Measurements from ENCODE around the gene MAP1B. TPM values are rescaled to one million over a fixed set of nuclear protein-coding genes. Genes with fewer than 3 reads are reported as not detected.
"Not testable (repeated sequence)": the region's sequence is repeated elsewhere in the genome, so short reads cannot be mapped to it uniquely, and the experiment has no call there.

Gene MAP1B
- total and polyA plus RNA-seq, 10 donors, result 0.68 to 17.3 (median 9.8) TPM

GRCh38 chr5:72167257-72167656 is 60.0 kb downstream of the MAP1B start:
- Histone ChIP-seq H3K4me1 (peaks cover 0 to 27% (median 6%) of the 10 kb centered on the region in 6 donors), H3K4me3 (no peak overlapping the region), H3K27ac (peak overlapping the region in 6 of 8 donors; percentile 60 to 80 (median 70)), H3K36me3 (no peaks in the 10 kb centered on the region), H3K27me3 (replicated peaks in 1 of 7) (peaks cover 0 to 12% (median 0%) of the 10 kb centered on the region in 7 donors), H3K9me3 (no peaks in the 10 kb centered on the region)
- WGBS, 5 donors, result 72 to 90% (median 83%) methylated on average over 1 of the region's 1 CpG
- DNase-seq, result no peak
- no peak for TF ChIP-seq POLR2AphosphoS5 (IDR thresholded peaks at IDR 0.05)
- TF ChIP-seq, protein P1, sequence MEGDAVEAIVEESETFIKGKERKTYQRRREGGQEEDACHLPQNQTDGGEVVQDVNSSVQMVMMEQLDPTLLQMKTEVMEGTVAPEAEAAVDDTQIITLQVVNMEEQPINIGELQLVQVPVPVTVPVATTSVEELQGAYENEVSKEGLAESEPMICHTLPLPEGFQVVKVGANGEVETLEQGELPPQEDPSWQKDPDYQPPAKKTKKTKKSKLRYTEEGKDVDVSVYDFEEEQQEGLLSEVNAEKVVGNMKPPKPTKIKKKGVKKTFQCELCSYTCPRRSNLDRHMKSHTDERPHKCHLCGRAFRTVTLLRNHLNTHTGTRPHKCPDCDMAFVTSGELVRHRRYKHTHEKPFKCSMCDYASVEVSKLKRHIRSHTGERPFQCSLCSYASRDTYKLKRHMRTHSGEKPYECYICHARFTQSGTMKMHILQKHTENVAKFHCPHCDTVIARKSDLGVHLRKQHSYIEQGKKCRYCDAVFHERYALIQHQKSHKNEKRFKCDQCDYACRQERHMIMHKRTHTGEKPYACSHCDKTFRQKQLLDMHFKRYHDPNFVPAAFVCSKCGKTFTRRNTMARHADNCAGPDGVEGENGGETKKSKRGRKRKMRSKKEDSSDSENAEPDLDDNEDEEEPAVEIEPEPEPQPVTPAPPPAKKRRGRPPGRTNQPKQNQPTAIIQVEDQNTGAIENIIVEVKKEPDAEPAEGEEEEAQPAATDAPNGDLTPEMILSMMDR (IDR thresholded peaks at IDR 0.05 in 8 of 11, conservative IDR thresholded peaks at IDR 0.05 in 3 of 11), result no peak
- no peak for TF ChIP-seq POLR2A (IDR thresholded peaks at IDR 0.05)
- intact Hi-C loops (cut with DNase I; ENCODE audit: low total_unique reads), result no loop called here

DNA sequence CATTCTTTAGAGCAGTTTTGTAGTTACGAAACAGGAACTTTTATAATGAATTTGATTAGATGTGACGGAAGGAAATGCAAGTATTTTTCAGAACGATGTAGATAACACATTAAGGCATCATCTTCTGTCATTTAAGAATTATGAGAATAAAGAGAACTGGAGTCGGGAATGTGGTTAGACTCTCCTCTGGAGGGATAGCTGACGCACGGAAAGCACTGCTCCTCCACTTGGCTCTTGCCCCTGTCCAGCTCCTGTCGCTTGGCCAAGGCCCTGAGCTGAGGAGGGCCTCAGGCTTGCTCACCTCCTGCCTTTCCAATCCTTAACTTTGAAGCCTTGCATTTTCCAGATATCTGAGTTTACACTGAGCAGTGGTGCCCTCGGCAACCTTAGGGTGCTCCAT is 60.5 kb downstream of the MAP1B start:
- no peak for DNase-seq
- Histone ChIP-seq H3K27ac (peak overlapping the region in 4 of 8 donors; percentile 9 to 80 (median 72)), H3K36me3 (no peaks in the 10 kb centered on the region), H3K4me3 (no peak overlapping the region), H3K27me3 (replicated peaks in 1 of 7) (peaks cover 0 to 12% (median 0%) of the 10 kb centered on the region in 7 donors), H3K9me3 (no peaks in the 10 kb centered on the region), H3K4me1 (peaks cover 0 to 27% (median 6%) of the 10 kb centered on the region in 6 donors)
- intact Hi-C loops (cut with DNase I; ENCODE audit: low total_unique reads), result no loop called here
- 60 to 72% (median 68%) methylated on average over 8 of the region's 8 CpGs for WGBS, 5 donors
- TF ChIP-seq POLR2A (IDR thresholded peaks at IDR 0.05) (no peak), POLR2AphosphoS5 (IDR thresholded peaks at IDR 0.05) (peak in 1 of 3 donors; percentile 37)

DNA sequence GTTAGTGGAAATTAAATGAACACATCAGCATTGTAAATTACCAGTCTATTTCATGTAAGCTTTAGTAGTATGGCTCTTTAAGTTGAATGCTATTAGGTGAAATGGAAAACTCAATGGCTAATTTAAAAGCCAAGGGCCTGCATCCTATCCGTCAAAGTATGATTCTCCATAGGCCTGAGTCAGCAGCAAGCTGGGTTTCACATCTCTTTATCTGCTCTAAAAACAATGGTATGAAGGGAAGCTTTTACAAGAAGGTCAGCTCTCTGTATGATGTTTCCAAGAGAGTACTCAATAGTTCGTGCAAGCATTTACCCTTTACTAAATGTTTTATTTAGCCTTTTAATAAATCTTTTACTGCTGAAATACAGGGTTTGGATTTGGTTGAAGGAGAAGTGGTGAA is 62.8 kb downstream of the MAP1B start:
- no peaks in the 10 kb centered on the region for H3K36me3 ChIP-seq
- WGBS, 5 donors, result 66 to 76% (median 70%) methylated on average over 2 of the region's 2 CpGs
- TF ChIP-seq, protein P1 (IDR thresholded peaks at IDR 0.05 in 8 of 11, conservative IDR thresholded peaks at IDR 0.05 in 3 of 11), result no peak
- peaks cover 0 to 12% (median 0%) of the 10 kb centered on the region in 7 donors for H3K27me3 ChIP-seq (replicated peaks in 1 of 7)
- intact Hi-C loops (cut with DNase I; ENCODE audit: low total_unique reads), result no loop called here
- peaks cover 0 to 27% (median 6%) of the 10 kb centered on the region in 6 donors for H3K4me1 ChIP-seq
- no peak for DNase-seq
- H3K4me3 ChIP-seq, result no peak overlapping the region
- no peak overlapping the region for H3K27ac ChIP-seq
- no peaks in the 10 kb centered on the region for H3K9me3 ChIP-seq

DNA sequence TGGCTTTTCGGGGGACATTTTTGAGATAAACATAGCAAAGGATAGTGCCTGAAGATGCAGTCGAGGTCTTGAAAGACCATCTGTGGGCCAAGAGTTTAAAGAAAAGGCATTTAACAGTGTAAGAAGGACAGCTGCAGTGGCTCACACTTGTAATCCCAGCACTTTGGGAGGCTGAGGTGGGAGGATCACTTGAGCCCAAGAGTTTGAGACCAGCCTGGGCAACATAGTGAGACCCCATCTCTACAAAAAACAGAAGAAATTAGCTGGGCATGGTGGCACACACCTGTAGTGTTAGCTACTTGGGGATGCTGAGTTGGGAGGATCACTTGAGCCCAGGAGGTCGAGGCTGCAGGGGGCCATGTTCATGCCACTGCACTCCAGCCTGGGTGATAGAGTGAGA is 63.9 kb downstream of the MAP1B start:
- H3K4me3 ChIP-seq; intact Hi-C loops (cut with DNase I; ENCODE audit: low total_unique reads); DNase-seq; H3K36me3 ChIP-seq; H3K27ac ChIP-seq; H3K9me3 ChIP-seq: not testable (repeated sequence)
- peaks cover 0 to 19% (median 6%) of the 10 kb centered on the region in 6 donors for H3K4me1 ChIP-seq
- 84 to 95% (median 92%) methylated on average over 3 of the region's 3 CpGs for WGBS, 5 donors
- H3K27me3 ChIP-seq (replicated peaks in 1 of 7), result peaks cover 0 to 12% (median 0%) of the 10 kb centered on the region in 7 donors

DNA sequence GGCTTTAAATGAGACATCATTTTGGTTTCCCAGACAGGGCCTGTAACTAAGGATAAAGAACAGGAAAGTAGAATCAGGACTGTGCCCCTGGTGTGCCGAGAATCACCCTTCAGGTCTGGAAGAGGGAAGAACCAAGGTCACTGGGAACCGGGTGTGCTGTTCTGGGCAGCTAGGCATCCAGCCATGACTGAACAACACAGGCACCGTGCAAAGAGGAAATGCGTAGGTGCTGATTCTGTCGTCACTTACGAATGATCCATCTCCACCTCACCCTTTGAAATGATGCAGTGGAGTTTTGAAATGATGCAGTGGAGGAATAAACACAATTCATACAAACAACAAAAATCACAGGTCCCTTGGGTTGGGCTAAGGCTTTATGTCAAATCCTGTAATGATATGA is 64.4 kb downstream of the MAP1B start:
- intact Hi-C loops (cut with DNase I; ENCODE audit: low total_unique reads), result no loop called here
- Histone ChIP-seq H3K4me1 (peaks cover 0 to 14% (median 5%) of the 10 kb centered on the region in 6 donors), H3K27ac (no peak overlapping the region), H3K36me3 (no peaks in the 10 kb centered on the region), H3K27me3 (replicated peaks in 1 of 7) (peaks cover 0 to 10% (median 0%) of the 10 kb centered on the region in 7 donors), H3K9me3 (no peaks in the 10 kb centered on the region), H3K4me3 (no peak overlapping the region)
- 62 to 71% (median 66%) methylated on average over 6 of the region's 6 CpGs for WGBS, 5 donors
- no peak for DNase-seq
- TF ChIP-seq POLR2A (IDR thresholded peaks at IDR 0.05) (no peak), POLR2AphosphoS5 (IDR thresholded peaks at IDR 0.05) (no peak)
- TF ChIP-seq, protein P1 (IDR thresholded peaks at IDR 0.05 in 8 of 11, conservative IDR thresholded peaks at IDR 0.05 in 3 of 11), result no peak
